GM21447 (cell line): ENCODE measurements around the gene FOXS1.
"Not testable (repeated sequence)": the region's sequence is repeated elsewhere in the genome, so short reads cannot be mapped to it uniquely, and the experiment has no call there.

Source experiments
- ATAC-seq: cut with Tn5 transposase; IDR thresholded peaks from one replicate; pipeline ENCODE4 v1.9.1; 2021; ENCODE audit not compliant: unreplicated experiment

The FOXS1 gene

GRCh38 chr20:31824125-31824485 is 21.3 kb downstream of the FOXS1 start:
- ATAC-seq, result no peak

GRCh38 chr20:31823360-31824124 is 21.9 kb downstream of the FOXS1 start:
- no peak for ATAC-seq

GRCh38 chr20:31822421-31823330 is 22.7 kb downstream of the FOXS1 start:
- no peak for ATAC-seq

GRCh38 chr20:31821427-31821826 is 24.0 kb downstream of the FOXS1 start:
- no peak for ATAC-seq

GRCh38 chr20:31820228-31820627 is 25.2 kb downstream of the FOXS1 start:
- ATAC-seq, result no peak

GRCh38 chr20:31819083-31819784 is 26.2 kb downstream of the FOXS1 start, which contains the start of gene MYLK2:
TSS of gene MYLK2 (plus strand) at chr20:31819356. CDS start at chr20:31819581, 225 bp downstream.
- no peak for ATAC-seq

- no peak for ATAC-seq
Observed at GRCh38 chr20:31818376-31818908, 27.0 kb downstream of the FOXS1 start.

- no peak for ATAC-seq
Observed at GRCh38 chr20:31817461-31817860, 27.9 kb downstream of the FOXS1 start.

- no peak for ATAC-seq
Observed at GRCh38 chr20:31816221-31816620, 29.2 kb downstream of the FOXS1 start.

GRCh38 chr20:31815408-31816188 is 29.8 kb downstream of the FOXS1 start:
- ATAC-seq, result no peak

GRCh38 chr20:31814142-31814541 is 31.3 kb downstream of the FOXS1 start:
- ATAC-seq, result not testable (repeated sequence)

- no peak for ATAC-seq
Observed at GRCh38 chr20:31813611-31814010, 31.8 kb downstream of the FOXS1 start.

GRCh38 chr20:31811796-31812728 is 33.3 kb downstream of the FOXS1 start:
- no peak for ATAC-seq

GRCh38 chr20:31811198-31811597 is 34.2 kb downstream of the FOXS1 start:
- ATAC-seq, result no peak

- ATAC-seq, result no peak
Observed at GRCh38 chr20:31809661-31810060, 35.7 kb downstream of the FOXS1 start.

GRCh38 chr20:31808481-31808880 is 36.9 kb downstream of the FOXS1 start:
- ATAC-seq, result no peak

- ATAC-seq, result no peak
Observed at GRCh38 chr20:31806564-31807355, 38.6 kb downstream of the FOXS1 start.

- ATAC-seq, result no peak
Observed at GRCh38 chr20:31803552-31804291, 41.7 kb downstream of the FOXS1 start.
